HG03159 (cell line): ENCODE measurements around the gene FOXP4.

Source experiments
- ATAC-seq: cut with Tn5 transposase; IDR thresholded peaks from one replicate; pipeline ENCODE4 v1.9.1; 2021; ENCODE audit warnings: mild to moderate bottlenecking, moderate library complexity; ENCODE audit not compliant: unreplicated experiment

The FOXP4 gene

DNA sequence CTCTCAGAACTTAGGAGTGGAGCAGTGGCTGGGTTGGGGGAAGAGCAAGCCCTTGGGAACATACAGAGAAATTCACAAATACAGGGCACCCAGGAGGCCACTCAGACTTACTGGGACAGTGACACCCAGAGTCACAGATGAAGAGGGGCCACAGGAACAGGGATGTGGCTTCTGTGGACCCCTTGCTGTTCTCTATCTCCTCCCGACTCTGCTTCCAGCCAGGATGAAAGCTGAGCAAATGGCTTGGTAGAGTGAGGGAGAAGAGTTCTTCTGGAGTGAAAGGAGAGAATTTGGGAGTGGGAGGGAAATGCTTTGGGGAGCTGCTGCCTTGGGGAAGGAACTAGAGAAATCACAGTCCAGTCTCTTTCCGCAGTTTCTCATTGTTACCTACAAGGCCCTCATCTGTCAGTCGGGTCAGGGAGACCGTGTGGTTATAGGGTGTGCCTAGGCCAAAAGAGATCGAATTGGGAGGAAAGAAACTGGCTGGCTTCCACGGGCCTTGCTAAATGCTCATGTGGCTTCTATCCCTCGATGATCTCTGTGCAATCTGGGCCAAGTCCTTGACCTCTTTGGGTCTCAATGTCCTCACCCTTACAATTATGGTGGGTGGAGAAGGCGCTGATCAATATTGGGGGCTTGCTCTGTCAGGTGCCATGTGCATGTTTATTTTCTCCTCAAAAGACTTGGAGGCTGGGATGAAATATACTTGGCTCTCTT is 17.0 kb downstream of the FOXP4 start:
- ATAC-seq = no peak

GRCh38 chr6:41564448-41565142 is 18.4 kb downstream of the FOXP4 start:
- ATAC-seq = no peak

- no peak for ATAC-seq
These were observed 19.5 kb downstream of the FOXP4 start for GRCh38 chr6:41565701-41566100.

DNA sequence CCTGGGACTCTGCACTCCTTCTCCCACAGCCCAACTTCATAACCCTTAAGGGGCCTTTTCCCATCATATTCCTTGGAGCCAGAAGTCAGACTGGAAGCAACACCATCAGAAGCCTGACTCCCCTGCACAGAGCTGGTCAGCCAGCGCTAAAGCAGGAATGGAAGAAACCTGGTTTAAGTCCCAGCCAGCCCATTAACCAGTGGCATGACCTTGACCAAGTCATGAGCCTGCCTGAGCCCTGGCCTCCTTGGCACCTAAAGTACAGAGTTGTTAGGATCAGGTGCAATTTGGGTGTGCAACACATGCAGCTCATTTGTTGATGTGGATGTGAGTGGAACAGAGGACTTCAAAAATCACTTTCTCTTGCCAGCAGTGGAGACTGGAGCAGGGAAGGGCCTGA is 20.8 kb downstream of the FOXP4 start:
- no peak for ATAC-seq

DNA sequence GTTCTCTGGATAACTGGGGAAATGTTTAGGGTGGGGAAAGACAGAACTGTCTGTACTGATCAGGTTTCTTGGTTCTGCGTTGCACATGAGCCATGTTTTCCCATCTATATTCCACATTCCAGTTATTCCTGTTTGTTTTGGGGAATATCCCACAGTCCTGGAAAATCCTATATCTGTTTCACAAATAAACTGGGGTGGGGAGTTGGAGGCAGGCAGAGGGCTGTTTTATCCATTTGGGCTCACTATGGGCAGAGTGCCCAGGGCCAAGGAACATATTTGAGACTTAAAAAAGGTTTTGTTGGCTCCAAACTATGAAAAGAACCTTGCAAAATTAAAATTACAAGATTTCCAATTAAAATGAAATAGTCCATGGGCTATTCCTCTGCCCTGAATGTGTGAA is 21.5 kb downstream of the FOXP4 start:
- no peak for ATAC-seq

DNA sequence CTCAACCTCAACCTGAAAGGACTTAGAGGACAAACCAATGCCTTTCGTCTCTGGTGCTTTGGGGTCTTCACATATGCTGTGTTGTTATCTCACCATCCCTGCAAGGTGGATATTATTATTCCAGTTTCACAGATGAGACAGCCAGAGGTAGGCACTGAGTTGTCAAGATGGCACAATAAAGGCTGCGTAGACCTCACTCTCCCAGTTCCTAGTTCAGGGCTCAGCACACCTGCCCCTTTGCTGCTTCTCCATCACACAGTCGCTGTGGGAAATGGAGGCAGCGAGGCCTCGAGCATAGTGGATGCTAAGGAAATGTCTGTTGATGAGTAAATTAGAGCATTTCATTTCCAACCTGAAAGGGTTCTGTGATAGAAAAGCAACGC is 22.0 kb downstream of the FOXP4 start:
- no peak for ATAC-seq

DNA sequence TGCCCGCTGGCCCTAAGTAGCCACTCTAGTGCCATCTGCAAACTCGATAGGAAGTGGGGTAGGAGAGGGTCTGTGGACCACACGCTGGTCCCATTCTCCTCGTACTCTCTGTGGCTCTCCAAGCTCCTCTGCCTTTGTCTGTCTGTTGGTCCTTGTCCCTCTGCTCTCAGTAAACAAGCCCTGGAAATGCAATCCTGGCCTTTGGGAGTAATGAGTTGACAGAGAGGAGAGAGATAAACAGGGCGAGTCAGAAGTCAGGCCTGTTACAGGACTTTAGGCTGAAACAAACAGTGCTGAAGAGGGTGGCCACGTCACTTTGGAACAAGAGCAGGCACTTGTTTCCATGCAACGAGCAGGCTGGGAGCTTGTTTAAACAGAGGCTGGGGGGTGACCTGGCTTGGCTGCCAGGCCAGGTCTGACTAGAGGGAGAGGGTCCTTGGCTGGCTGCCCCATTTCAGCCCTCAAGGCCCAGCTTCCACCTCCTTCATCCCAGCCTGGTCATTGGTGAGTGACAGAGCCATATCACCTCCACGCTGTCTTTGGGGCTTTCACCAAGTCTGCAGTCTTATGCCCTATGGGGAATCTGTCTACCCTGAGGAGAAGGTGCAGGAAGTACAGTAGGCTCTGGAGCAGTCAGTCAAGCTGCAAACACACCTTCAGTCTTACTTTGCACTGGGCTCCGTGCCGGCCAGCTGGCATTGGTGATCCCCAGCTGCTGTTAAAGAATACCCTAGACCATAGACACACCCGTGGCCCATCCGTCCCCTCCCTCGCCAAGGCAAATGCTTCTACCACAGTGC is 22.6 kb downstream of the FOXP4 start:
- ATAC-seq = no peak

DNA sequence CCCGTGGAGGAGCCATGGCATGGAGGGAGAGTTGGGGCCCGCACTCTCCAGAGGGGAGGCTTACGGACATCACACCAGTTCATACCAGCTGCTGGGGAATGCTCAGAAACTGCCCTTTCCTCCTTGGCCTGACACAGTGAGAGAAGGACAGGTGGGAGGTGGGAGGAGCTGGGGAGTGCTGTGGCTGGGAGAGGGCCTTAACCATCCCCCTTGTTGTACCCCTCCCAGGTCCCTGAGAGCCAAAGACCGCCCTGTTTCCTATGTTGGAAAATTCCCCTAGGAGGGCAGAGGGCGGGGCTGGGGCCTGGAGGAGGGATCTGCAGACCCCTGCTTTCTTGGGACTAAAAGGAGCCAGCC is 24.1 kb downstream of the FOXP4 start:
- ATAC-seq = no peak

DNA sequence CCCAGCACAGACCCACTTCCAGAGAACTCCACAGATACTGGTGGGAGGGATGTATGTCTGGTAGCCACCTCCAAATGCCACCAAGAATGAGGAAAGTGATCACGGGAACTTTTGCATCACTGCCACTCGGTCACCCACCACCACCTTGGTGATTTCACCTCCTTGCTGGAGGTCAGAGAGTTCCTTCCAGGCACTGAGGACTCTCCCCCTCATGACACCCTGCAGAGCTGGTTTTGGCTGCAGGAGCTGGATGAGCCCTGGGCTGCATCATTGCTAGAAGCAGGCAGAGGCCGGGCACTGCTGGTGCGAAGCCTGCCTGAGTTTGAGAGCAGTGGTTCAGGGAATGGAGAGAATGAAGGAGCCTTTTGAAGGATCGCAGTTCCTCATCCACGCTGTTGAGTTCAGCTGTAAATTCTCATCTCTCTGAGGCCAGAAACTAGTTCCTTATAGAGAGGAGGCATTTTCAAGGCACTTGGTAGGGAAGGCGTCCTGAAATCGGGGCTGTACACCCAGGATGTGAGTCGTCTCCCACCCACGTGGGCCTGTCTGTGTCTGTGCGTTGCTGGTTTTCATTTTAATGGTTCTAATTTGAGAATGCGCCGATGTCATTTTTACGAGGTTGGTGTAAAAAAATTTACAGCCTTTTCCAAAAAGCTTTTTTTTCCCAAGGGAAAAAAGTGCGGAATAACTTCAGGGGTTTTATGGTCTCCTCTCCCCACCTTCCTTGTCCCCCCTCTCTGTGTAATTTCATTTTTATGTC is 25.0 kb downstream of the FOXP4 start:
- no peak for ATAC-seq

- no peak for ATAC-seq
These were observed 26.4 kb downstream of the FOXP4 start for GRCh38 chr6:41572613-41573012.

DNA sequence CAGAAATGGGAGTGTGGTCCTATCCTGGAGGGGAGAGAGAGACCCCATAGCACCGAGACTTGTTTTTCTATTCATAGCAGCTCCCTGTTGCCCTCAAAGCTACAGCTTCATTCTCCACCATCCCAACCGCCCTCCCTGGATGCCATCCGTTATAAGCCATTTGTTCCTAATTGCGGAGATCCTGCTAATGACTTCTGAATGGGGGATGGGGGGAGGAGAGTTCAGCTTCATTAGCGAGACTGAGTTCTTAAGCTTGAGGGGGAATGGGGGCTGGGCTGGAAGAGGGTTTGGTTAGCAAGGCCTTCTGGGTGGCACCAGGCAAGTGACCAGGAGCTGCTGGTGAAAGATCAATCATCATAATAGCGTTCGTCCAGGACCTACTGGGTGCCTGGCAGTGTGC is 27.1 kb downstream of the FOXP4 start:
- no peak for ATAC-seq

DNA sequence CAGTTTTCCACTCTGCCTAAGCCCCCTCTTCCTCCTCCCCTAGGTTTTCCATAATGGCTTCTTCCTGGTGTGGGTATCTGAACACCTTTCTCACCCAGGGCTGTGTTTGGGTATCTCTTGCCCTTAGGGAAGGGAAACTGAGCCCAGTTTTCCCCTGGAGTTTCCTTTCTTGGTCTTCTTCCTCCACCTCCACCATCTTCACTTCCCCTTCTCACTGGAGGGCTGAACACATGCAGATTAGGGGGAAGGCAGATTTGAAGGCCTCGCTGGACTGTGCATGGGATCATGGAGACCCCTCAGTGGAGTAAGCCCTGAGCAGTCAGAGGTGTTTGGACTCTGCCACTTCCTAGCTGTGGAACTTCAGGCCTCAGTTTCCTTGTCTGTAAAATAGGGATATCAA is 27.8 kb downstream of the FOXP4 start:
- ATAC-seq = no peak

- ATAC-seq = no peak
These were observed 29.4 kb downstream of the FOXP4 start for GRCh38 chr6:41575598-41575997.

GRCh38 chr6:41576667-41577066 is 30.5 kb downstream of the FOXP4 start:
- ATAC-seq = no peak

GRCh38 chr6:41577356-41578216 is 31.4 kb downstream of the FOXP4 start:
- no peak for ATAC-seq

GRCh38 chr6:41578217-41579087 is 32.3 kb downstream of the FOXP4 start:
- no peak for ATAC-seq

- no peak for ATAC-seq
These were observed 33.0 kb downstream of the FOXP4 start for GRCh38 chr6:41579088-41579610.

DNA sequence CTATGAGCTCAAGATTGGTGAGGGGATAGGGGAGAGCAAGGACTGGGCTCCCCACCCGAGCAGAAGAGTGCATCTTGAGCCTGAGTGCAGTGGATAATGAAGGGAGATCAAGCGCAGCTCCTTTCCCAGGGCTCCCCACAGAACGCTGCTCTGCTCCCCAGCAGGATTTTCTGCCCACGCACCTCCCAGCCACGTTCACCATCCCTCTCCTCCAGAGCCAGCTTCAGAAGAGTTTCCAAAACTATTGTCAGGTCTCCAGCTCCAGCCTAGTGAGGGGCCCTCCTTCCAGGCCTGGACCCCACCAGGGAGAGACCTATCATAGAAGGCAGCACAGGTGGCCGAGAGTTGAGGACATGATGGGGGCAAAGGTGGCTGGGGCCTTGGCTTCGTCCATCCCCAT is 34.5 kb downstream of the FOXP4 start:
- ATAC-seq = no peak

DNA sequence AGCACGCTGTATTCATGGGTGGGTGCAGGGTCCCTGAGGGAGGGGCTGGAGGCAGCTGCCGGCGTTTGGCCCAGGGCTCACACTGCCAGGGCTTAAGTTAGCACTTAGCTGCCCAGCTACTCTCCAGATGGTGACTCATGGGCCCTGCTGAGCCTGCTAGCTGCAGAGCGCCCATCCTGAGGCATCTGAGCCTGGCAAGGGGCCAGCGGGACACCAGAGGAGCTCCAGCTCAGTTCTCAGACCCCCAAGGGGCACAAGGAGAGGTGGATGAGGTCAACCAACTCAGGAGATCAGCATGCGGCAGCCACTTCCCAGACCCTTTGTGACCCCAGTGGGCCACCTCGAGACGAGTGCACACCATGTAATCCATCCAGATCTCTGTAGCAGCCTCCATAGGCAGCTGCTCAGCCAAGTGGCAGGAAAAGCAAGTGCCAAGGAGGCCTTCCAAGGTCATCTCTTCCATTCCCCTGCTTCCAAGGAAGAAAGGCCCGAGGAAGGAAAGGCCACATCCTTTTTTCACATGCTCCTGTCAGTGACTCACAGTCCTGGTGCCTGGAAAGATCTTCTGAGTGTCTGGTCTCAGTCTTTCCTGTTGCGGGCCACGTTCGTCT is 35.3 kb downstream of the FOXP4 start:
- no peak for ATAC-seq
